HG02885 (cell line): ENCODE measurements around the gene GBP3.
A peak's percentile ranks its signal among the peaks of the same experiment; 100 is the strongest.
"Not testable (repeated sequence)": the region's sequence is repeated elsewhere in the genome, so short reads cannot be mapped to it uniquely, and the experiment has no call there.

Experiments
- ATAC-seq: cut with Tn5 transposase; IDR thresholded peaks from one replicate; pipeline ENCODE4 v1.9.1; 2021; ENCODE audit warnings: mild to moderate bottlenecking; ENCODE audit not compliant: unreplicated experiment, poor library complexity

Gene GBP3

GRCh38 chr1:89022167-89022959 is at the start of gene GBP3:
GBP3 (minus strand) TSS chr1:89022866; CDS start chr1:89020721, 2,145 bp downstream.
- peak; percentile 80 for ATAC-seq

DNA sequence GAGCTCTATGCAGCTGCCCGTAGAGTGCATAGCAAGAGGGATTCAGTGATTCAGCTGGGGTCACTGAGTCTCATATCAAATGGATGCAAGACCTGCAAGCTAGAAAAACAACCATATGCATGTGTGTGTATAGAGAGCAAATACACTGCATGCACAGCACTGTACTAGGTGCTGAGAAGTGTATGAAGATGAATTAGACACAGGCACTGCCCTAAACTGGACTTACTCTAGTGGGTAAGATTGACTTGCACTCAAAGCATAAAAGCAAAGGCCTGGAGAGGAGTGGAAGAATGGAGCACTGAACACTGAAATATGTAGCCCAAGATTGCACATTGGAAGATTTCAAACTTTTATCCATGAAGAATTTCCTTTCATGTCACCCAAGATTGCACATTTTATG is 47.8 kb upstream of the GBP3 start:
- ATAC-seq, result no peak

- ATAC-seq, result no peak
These were observed 47.3 kb upstream of the GBP3 start for GRCh38 chr1:89069951-89070350.

DNA sequence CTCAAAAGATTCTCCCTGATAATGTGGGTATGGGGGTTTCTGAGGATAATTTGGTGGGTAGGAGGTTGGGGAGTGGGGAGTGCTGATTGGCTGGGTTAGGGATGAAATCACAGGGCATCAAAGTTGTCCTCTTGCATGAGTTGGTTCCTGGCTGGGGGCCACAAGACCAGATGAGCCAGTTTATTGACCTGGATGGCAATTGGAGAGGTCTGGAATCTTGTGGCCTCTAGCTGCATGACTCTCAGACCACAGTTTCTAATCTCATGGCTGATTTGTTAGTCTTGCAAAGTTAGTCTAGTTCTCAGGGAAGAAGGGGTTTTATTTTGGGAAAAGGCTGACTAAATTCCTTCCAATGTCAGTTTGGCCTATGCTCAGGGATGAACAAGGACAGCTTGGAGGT is 45.6 kb upstream of the GBP3 start:
- no peak for ATAC-seq

DNA sequence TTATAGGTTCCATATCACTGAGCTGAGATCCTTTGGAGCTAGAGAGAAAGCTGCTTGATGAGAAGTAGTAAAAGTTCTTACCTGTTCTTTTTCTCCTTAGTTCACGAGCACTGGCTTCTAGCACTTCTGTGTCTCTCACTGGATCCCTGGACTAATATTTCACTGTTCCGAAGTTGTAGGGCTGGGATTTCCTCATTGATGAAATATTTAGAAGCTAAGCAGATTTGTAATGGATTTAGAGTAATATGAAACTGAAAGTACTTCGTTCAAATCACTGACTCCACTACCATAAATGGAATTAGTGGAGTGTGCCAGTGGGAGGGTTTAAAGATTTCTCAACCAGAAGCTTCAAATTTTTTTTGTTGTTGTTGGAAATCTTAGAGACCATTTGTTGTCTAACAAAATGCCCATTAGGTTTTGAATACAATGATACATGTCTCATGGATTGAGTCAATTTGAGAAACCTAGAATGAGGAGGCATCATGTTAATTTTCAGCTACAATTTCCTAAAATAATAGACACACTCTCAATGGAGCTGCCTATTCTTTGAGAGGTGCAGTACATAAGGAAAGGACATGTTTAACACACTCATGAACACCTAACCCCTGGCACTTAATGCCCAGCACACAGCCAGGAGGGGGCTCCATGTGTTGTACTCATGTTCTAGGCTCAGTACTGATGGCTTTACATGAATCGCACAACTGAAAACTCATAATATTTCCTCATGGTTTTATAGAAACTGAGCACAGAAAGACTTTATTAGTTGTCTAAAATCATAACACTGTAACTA is 42.6 kb upstream of the GBP3 start, which contains the start of gene GBP1:
GBP1 (minus strand) TSS at position 130 of the 790 bp plus-strand sequence. CDS start 1,974 bp downstream, outside the sequence.
- ATAC-seq, result peak; percentile 73

- ATAC-seq, result peak; percentile 60
These were observed 42.0 kb upstream of the GBP3 start for GRCh38 chr1:89064632-89065031.

GRCh38 chr1:89063094-89063493 is 40.4 kb upstream of the GBP3 start:
- ATAC-seq, result no peak

GRCh38 chr1:89060091-89060490 is 37.4 kb upstream of the GBP3 start:
- no peak for ATAC-seq

GRCh38 chr1:89051955-89052312 is 29.3 kb upstream of the GBP3 start:
- no peak for ATAC-seq

GRCh38 chr1:89051300-89051954 is 28.8 kb upstream of the GBP3 start:
- ATAC-seq, result no peak

GRCh38 chr1:89050649-89051033 is 28.0 kb upstream of the GBP3 start:
- ATAC-seq, result no peak

DNA sequence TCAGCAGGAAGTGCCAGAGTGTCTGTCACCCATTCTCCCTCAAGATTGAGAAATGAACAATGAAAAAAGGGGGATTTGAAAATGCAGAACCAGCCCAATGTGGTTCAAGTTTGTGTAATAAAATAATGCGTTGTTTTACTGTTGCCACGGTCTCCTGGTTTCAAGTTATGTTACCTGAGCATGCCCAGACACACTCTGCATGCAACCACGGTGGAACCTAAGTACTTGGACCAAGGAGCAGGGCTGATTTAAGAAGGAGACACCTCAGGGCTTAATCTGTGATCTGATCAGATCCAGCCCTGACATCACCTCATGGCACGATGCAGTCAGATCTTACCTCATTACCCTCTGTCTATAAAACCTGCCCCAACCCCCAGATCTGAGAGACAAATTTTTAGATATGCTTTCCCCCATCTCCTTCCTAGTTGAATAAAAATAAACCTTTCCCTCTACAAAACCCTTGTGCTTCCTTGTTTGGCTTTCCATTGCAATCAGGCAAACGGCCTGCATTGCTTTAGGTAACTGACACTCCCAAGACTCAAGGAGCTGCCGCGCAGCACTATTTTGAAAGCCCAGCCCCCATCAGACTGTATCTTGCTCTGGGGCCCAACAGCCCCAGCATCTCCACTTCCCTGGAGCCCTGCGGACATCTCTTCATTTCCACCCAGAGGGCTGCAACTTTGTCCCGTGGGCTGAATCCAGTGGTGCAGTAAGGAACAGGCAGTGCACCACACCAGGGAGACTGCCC is 27.4 kb upstream of the GBP3 start:
- not testable (repeated sequence) for ATAC-seq

DNA sequence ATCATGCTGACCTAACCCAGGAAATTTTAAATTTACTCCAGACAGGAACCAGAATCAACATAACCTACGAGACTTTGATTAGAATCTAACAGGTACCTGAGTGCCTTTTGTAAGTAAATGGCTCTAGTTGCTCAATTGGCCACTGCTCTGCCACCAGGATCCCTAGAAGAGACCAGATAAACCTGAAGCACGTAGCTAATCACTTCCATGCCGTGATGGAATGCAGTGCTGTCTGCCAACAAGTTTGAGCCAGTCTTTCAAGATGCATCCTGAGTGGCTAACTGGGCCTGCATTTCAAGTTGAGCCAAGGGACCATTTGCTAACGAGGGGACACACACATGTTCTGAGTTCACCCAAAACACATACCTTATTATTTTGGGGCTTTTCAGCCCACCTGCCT is 26.5 kb upstream of the GBP3 start:
- not testable (repeated sequence) for ATAC-seq

DNA sequence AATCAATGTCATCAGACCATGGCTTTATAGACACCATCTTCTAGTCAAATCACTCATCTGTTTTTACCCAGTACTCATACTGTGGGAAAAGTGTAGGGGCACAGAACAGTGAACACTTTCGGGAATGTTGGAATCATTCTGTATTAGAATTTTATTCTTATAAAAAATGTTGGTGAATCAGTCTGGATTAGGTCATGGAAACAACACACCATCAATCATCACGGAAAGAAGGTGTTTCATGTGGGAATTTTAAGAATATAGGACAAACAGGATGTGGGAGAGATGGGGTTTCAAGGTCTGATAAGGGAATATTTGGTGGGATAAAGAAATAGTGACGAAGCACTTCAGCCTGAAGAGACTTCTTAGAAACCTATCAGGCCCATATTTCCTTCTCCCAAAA is 25.1 kb upstream of the GBP3 start:
- no peak for ATAC-seq

DNA sequence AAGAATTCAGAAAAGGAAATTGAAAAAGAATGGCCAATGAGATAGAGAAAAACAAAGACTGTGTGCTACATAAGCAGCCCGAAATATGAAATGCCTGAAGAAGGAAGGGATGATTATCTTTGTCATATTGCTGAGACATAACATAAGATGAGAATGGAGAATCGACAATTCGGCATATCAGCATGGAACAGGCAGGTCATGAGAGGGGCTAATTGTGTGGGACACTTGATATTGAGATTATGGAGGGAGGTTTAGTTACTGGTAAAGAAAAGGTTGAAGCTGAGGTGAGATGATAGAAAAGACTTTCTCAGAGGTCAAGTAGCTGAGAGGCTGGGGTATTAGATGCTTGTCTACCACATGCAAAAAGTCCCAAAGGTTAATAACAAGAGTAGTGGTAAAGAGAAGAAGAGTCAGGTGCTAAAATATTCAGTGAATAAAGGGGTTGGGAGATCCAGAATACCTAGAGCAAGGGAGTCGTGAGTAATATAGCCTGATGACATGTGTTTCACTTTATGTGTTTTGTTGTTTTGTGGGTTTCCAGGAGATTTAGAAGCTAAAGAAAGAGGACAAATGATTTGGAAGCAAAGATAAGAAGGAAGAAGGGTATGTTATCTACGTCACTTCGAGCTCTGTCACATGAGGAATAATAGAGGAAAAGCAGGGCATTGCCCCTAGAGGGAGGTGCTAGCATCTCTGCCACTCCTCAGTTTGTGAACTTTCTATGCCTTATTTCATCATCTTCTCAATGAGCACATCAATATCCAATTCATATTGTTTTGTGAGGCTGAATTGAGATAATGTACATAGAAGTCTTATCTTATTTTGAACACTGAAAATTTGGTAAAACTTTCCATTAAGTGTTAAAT is 23.9 kb upstream of the GBP3 start:
- peak; percentile 70 for ATAC-seq

DNA sequence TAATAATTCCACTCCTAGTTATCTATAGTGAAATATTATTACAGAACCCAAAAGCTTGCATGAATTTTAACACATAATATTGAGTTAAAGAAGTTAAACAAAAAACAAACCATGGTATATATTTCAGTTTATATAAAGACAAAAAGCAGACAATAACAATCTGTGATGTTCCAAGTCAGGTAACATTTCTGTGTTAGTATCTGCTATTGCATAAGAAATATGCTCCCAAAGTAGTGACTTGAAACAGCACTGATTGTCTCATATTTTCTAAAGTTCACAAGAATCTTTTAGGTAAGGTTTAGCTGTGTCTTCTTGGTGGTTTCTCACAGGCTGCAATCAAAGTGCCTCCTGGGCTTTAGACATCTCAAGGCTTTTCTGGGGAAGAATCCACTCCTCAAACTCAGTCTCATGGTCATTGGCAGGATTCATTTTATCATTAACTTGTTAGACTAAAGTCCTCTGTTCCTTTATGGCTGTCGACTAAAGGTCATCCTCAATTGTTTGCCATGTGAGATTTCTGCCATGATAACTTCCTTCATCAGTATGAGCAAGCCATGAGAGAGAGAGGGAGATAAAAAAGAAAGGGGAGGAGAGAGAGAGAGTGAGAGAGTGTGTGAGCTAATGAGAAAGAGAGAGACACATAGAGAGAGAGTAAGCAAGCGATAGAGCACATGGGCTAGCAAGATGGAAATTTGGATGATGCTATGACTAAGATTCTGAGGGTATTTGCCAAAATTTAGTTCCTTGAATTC is 22.5 kb upstream of the GBP3 start:
- ATAC-seq, result no peak

DNA sequence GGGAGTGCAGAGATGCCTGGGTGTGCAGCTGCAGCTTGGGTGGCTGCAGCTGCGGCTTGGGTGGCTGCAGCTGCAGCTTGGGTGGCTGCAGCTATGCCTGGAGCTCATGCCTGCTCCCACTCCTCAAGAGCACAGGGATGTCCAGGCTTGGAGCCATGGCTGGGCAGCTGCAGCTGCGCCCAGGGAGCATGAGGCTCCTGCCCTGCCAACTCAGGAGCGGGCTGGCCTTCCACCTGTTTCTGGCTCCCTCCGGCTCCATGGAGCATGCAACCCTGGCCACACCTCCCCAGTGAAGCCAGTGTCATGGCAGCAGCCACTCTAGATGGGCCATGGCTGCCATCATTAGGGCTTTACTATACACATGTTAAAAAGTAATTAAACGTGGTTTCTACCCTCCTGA is 21.3 kb upstream of the GBP3 start:
- no peak for ATAC-seq

GRCh38 chr1:89042491-89042890 is 19.8 kb upstream of the GBP3 start:
- ATAC-seq, result no peak

DNA sequence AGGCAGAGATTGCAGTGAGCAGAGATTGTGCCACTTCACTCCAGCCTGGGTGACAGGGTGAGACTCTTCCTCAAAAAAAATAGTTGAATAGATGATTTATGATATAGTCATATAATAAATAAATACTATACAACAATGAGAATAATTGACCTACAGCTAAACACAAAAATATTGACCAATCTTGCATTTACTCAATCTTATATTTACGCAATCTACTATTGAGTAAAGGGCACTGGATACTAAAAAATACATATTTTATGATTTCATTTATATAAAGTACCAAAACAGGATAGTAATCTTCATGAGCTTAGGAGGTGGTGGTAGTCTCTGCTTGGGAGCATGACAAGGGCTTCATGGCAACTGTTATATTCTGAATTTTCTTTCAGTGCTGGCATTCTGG is 19.1 kb upstream of the GBP3 start:
- ATAC-seq, result no peak
